ENCODE results near the gene SEMA6A. TPM values are rescaled to one million over a fixed set of nuclear protein-coding genes. Genes with fewer than 3 reads are reported as not detected.

The SEMA6A gene
- total RNA-seq, 1 experiment from 2014 or later, result 406 TPM

- no peak for TF ChIP-seq CTCF (IDR thresholded peaks at IDR 0.05)
- no peak for TF ChIP-seq GABPB1 (CRISPR knock-in tag; IDR thresholded peaks at IDR 0.05)
- no peak for TF ChIP-seq ERG (CRISPR knock-in tag; IDR thresholded peaks at IDR 0.05)
- TF ChIP-seq ZNF423 (CRISPR knock-in tag; IDR thresholded peaks at IDR 0.05), result no peak
- TF ChIP-seq ZNF138 (CRISPR knock-in tag; conservative IDR thresholded peaks at IDR 0.05), result no peak
- TF ChIP-seq ZNF425 (CRISPR knock-in tag; conservative IDR thresholded peaks at IDR 0.05), result no peak
- TF ChIP-seq TEAD1 (CRISPR knock-in tag; IDR thresholded peaks at IDR 0.05), result no peak
- no peak for TF ChIP-seq ZNF263 (CRISPR knock-in tag; IDR thresholded peaks at IDR 0.05; ENCODE audit: low read depth)
- no peak for TF ChIP-seq RORB (CRISPR knock-in tag; IDR thresholded peaks at IDR 0.05)
Observed at GRCh38 chr5:116415182-116415581, 159.4 kb downstream of the SEMA6A start (continued).

GRCh38 chr5:116411101-116411571, 163.5 kb downstream of the SEMA6A start:
- no peaks in the 10 kb centered on the region for H3K27me3 Mint-ChIP-seq (ENCODE audit: low read depth)
- no peak overlapping the region for H3K4me3 Mint-ChIP-seq
- DNase-seq (ENCODE audit: low spot score), result no peak

GRCh38 chr5:116410336-116410890, 164.2 kb downstream of the SEMA6A start:
- H3K36me3 Mint-ChIP-seq, result no peaks in the 10 kb centered on the region
- TF ChIP-seq ZNF281 (CRISPR knock-in tag; IDR thresholded peaks at IDR 0.05) (no peak), ZNF263 (CRISPR knock-in tag; IDR thresholded peaks at IDR 0.05; ENCODE audit: low read depth) (no peak), ZNF317 (CRISPR knock-in tag; IDR thresholded peaks at IDR 0.05; ENCODE audit: borderline replicate concordance, low read depth) (no peak), JAZF1 (CRISPR knock-in tag; IDR thresholded peaks at IDR 0.05) (no peak), IRF2 (CRISPR knock-in tag; IDR thresholded peaks at IDR 0.05; ENCODE audit: borderline replicate concordance, low read depth) (no peak), IRF1 (CRISPR knock-in tag; IDR thresholded peaks at IDR 0.05) (no peak), ERG (CRISPR knock-in tag; IDR thresholded peaks at IDR 0.05) (no peak), SMAD3 (CRISPR knock-in tag; IDR thresholded peaks at IDR 0.05; ENCODE audit: borderline replicate concordance) (no peak), NFATC4 (CRISPR knock-in tag; IDR thresholded peaks at IDR 0.05) (no peak), E2F1 (CRISPR knock-in tag; IDR thresholded peaks at IDR 0.05) (no peak)

More at GRCh38 chr5:116411101-116411571, 163.5 kb downstream of the SEMA6A start:
- ATAC-seq, result no peak
- Mint-ChIP-seq H3K9me3 (no peaks in the 10 kb centered on the region), H3K4me1 (peaks cover 19% of the 10 kb centered on the region), H3K36me3 (no peaks in the 10 kb centered on the region), H3K27ac (no peak overlapping the region)
- TF ChIP-seq NFE2L1 (CRISPR knock-in tag; IDR thresholded peaks at IDR 0.05) (no peak), USF2 (CRISPR knock-in tag; IDR thresholded peaks at IDR 0.05) (peak; percentile 11; the same call in 1 of the 2 replicates)
- POLR2A ChIA-PET, result no interaction called here
- CTCF ChIA-PET, result no interaction called here

More at GRCh38 chr5:116410336-116410890, 164.2 kb downstream of the SEMA6A start:
- Mint-ChIP-seq H3K27ac (no peak overlapping the region), H3K27me3 (ENCODE audit: low read depth) (no peaks in the 10 kb centered on the region), H3K9me3 (no peaks in the 10 kb centered on the region), H3K4me1 (peaks cover 19% of the 10 kb centered on the region), H3K4me3 (no peak overlapping the region)
- ChIA-PET POLR2A (no interaction called here), CTCF (no interaction called here)
- no peak for DNase-seq (ENCODE audit: low spot score)
- no peak for ATAC-seq
